SK-MEL-5 (cell line): ENCODE measurements around the gene PPP2R5C. TPM values are rescaled to one million over a fixed set of nuclear protein-coding genes. Genes with fewer than 3 reads are reported as not detected.

Experiments
- DNase-seq: peaks from one replicate; pipeline ENCODE4 v3.0.0-alpha.2; 2016; ENCODE audit warnings: low read depth, low spot score
- in situ Hi-C: cut with HindIII; loops from 2 replicates; pipeline ENCODE4 v1.10.0; 2016; ENCODE audit warnings: low sequenced_read_pairs, high pct_unique_total_duplicates, low pct_unique_long_range_greater_than_20kb
- total RNA-seq: library from RNA; depleted of rRNA; stranded (reverse); fragments of >200 nt; shearing (Covaris generic); gene quantifications from 2 replicates; pipeline ENCODE4 v1.2.3, GENCODE V29; 2014

PPP2R5C gene
- total RNA-seq, 1 experiment from 2014 or later, result 235 TPM

DNA sequence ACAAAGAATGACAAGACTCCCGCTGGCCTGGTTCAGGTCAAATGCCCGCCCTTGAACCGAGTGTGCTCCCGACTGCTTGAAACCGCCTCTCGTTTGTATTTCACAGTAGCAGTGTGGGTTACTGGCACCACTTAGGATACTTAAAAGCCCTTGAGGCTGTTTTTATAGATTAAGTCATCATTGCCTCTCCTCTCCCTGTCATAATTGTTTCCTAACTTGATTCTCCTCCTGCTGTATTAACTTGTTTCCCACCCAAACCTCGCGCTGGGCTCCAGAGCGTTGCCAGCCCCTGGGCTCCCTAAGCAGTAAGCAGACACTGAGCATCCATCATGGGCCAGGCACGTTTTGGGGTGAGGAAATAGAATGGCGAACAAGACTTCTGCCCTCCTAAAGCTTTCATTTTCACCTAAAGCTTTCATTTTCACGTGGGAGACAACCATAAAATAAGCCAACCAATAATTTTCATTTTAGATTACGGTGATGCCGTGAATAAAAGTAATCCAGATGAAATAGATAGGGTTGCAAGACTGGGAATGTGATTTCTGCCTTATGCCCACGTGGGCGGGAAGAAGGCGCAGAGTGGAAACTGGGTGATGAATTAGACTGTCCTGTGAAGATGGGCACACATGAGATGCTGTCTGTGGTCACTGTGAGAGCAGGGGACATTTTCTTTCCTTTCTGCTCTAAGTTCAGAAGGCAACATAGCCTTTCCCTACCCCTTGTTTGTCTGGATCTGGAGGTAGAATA is 97.5 kb downstream of the PPP2R5C start:
- DNase-seq, result no peak
- in situ Hi-C loops, result loop anchor here (5.0 kb wide), 1 partner anchor 47 kb away; no protein-coding TSS in a partner anchor

DNA sequence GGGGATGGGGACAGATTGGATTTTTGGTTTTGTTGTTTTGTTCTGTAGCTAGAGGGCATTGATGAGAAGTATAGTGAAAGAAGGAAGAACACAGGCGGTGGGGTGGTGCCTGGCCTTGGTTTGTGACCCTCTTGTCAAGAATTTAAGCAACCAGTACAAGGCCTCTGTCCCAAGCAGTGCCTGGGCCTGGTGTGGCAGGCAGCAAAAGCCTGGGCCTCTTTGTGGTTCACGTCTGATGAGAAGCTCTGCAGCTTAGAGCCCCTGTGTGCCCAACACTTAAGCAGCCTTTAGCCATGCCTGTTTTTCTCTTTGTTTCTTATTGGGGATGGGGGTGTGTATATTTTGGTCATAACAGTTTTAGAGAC is 98.0 kb downstream of the PPP2R5C start:
- in situ Hi-C loops, result loop anchor here (5.0 kb wide), 1 partner anchor 47 kb away; no protein-coding TSS in a partner anchor
- DNase-seq, result no peak

DNA sequence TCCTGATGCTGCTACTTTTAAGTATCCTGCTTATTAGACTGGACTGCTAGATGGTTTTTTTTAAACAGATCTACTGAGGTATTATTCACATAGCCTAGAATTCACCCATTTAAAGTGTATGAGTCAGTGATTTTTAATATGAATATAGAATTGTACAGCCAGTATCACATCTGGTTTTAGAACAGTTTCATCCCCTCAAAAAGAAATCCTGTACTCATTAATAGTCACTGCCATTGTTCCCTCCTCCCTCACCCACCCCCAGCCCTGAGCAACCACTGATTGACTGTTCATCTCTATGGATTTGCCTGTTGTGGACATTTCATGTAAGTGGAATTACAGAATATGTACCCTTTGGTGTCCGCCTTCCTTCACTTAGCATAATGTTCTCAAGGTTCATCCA is 98.4 kb downstream of the PPP2R5C start:
- in situ Hi-C loops, result loop anchor here (5.0 kb wide), 1 partner anchor 48 kb away; no protein-coding TSS in a partner anchor
- DNase-seq, result no peak

DNA sequence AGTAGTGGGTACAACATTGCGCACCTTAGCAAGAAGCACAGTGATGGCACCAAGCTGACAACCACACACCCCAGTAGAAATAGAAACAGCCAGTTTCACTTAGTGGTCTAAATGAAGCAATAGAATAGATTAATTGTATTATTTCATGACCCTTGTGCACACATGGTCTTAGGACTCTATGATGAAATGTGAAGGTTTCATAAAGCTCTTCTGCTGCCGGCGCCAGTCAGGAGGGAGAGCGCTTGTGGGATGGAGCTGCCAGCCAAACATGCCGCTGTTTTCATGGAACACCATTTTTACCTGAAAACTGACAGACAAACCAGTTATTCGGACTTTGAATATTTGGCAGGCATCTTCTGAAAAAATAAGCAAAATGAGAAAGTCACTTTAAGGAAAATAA is 100.0 kb downstream of the PPP2R5C start:
- in situ Hi-C loops, result no loop called here
- DNase-seq, result peak; percentile 6

DNA sequence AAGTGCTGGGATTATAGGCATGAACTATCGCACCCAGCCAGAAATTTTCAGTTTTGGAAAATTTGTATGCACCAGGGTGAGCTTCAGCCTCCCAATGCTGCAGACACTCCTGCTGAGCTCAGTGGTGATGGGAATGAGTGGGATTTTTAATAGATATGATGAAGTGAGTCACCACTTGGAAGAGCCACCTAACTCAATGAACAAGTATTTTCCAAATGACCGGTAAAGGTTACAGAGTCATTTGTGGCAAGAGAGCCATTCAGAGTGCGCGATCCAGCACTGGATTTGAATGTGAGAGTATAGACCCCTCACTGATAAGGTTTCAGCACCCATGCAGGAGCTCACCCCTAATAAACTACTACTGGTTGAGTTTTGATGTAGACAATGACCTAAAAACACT is 100.7 kb downstream of the PPP2R5C start:
- in situ Hi-C loops, result no loop called here
- DNase-seq, result no peak

DNA sequence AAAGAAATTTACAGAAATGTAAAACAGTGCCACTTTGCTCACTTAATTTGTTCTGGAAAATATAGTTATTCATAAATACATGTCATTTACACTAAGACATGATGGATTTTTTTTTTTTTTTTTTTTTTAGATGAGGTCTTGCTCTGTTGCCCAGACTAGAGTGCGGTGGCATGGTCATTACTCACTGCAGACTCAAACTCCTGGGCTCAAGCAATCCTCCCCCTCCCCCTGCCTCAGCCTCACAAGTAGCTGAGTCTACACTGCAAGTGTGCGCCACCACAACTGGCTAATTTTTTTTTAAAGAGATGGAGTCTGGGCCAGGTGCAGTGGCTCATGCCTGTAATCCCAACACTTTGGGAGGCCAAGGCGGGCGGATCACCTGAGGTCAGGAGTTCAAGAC is 101.2 kb downstream of the PPP2R5C start:
- in situ Hi-C loops, result no loop called here
- no peak for DNase-seq

DNA sequence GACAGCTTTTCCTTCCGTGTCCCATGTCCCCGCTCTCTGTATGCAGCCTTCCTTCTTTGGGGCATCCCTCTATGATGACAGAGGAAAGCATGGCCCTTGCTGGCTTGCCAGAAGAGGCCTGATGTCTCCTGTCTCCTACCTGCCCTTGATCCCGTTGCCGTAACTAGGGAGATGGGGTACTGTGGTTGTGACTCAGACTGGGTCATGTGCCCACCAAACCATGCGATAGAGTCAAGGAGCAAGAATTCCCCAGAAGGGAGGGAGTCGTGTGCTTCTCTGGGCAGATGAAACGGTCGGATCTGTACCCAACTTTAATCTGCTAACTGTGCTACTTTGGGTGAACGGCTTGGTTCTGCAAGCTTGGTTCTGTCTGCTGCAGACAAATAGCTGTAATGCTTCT is 103.8 kb downstream of the PPP2R5C start:
- no peak for DNase-seq
- in situ Hi-C loops, result no loop called here

DNA sequence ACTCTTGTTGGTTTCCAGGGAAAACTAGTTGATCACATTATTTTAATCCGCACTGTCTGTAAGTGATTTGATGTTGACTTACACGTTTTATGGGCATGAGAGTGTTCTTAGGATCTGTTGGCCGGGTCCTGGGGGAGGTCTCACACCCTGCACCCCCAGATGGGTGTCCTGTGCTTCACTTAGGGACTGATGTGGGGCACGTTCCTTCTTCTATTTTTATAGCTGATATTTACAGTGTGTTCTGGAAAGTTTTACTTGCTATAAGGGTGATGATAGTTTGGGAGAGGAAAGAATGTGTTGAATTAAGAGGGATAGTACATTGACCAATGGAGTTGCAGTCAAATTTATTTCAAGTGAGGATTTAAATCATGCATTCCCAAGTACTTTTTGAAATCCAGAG is 106.3 kb downstream of the PPP2R5C start:
- no peak for DNase-seq
- in situ Hi-C loops, result no loop called here

DNA sequence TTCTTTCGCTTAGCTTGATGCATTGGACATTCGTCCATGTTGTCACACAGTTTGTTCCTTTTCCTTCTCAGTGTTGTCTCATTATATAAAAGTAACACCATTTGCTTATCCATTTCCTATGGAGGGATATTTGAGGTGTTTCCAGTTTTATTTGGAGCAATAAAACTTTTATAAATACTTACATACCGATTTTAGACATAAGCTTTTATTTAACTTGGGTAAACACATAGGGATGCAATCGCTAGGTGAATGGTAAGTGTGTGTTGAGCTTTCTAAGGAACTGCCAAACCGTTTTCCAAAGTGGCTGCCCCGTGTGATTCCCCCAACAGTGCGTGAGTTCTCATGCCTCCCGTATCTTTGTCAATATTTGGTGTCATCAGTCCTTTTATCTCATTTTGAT is 107.7 kb downstream of the PPP2R5C start:
- in situ Hi-C loops, result no loop called here
- DNase-seq, result no peak

DNA sequence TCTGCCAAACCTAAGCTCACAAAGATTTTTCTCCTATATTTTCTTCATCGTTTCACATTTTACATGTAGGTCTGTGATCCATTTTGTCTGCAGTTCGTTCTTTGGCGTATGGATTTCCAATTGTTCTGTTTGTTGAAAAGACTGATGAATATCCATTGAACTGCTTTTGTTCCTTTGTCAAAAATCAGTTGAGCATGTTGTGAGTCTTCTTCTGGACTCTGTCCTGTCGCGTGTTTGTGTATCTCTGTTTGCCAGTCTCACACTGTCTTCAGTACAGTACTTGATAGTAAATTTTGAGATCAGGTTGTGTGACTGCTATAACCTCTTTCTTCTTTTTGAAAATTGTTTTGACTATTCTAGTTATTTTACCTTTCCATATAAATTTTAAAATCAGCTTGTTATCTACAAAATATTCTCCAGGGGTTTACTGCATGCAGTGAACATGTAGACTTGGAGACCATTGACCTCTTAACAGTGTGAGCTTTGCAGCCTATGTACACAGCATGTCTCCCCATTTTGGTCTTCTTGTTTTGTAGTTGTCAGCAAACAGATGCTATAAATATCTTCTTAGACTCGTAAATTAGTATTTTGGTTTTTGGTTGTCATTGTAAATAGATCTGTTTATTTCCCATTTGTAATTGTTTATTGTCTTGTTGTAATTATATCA is 108.9 kb downstream of the PPP2R5C start:
- DNase-seq, result no peak
- in situ Hi-C loops, result no loop called here

DNA sequence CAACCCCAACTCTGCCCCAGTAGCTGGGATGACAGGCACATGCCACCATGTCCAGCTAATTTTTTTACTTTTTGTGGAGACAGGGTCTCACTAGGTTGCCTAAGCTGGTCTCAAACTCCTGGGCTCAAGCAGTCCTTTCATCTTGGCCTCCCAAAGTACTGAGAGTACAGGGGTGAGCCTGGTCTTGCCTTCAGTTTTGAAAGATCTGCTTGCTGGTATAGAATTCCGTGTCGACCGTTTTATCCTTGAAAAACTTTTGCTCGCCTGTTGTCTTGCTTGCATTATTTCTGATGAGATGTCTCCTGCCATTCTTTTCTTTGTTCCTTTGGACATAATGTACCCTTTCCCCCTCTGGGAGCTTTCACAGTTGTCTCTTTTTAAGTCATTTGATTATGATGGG is 110.8 kb downstream of the PPP2R5C start:
- in situ Hi-C loops, result no loop called here

DNA sequence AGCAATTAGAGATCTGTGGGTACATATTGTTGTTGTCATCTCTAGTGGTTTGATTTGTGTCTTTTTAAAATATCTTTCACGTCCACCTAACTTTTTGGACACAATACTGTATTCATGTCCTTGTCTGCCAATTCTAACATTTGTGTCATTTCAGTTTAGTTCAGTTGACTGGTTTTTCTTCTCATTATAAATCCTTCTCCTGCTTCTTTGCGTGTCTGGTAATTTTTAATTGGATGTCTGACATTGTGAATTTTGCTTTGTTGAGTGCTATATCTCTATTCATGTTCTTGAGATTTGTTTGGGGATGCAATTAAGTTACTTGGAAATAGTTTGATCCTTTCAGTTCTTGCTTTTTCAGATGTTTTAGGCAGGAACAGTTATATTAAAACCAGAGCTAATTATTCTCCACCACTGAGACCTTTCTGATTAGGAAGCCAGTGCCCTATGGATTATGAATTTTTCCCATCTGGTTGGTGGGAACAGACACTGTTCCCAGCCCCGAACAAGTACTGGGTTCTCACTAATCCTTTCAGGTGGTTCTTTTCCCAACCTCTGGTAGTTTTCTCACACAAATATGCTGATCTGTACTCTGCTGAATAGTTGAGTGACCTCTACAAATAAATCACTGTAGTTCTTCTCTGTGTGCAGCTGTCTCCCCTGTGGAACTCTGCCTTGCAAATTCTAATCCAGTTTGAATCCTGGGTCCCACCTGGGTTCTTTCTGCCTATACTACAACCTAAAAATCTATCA is 111.7 kb downstream of the PPP2R5C start:
- in situ Hi-C loops, result no loop called here

More for the DNA sequence above, 110.8 kb downstream of the PPP2R5C start:
- DNase-seq, result no peak

DNA sequence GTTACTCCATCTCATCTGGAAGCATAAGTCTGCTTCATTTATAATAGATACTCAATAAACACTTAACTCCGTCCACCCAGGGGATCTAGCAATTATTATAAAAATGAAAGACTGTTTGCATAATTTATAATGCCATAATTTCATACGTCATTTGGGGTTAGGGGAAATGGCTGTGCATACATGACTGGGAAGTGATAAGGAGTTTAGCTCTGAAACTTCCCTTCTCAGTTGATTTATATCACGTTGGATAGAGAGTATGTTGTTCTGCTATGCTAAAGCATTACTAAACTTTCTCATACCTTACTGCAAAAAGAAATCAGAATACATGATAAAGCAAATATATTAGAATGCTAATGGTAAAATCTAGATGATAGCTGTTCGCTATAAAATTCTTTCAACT is 112.5 kb downstream of the PPP2R5C start:
- in situ Hi-C loops, result no loop called here
- DNase-seq, result no peak

More for the DNA sequence above, 111.7 kb downstream of the PPP2R5C start:
- DNase-seq, result no peak

DNA sequence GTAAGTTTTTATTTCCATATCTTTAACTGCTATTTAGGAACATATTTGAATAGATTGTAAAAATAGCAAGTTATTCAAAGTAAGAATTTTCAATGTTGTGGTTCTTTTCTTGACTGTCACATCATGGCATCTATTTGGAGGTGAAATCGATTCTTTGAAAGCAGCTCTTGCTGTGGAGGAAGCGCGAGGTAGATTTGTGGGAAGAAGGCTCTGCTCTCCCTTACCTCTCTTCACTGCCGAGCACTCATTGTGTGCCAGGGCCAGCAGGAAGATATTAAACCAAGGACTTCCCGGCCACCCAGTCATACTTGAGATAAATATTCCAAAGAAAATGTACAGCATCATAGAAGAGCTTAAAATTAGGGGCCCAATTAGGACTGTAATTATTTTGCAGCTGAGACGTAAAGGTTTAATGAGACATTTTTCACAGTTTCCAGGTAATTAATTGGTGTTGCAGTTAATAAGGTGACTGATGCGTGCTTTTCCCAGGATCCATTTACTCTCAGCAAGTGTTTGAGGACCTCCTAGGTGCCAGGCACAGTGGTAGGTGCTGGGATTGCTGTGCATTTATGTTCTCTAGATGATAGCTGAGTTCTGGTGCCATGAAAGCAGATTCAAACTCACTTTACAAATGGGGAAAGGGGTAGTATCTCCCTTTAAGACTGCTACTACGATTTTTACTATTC is 113.7 kb downstream of the PPP2R5C start:
- in situ Hi-C loops, result no loop called here
- no peak for DNase-seq

DNA sequence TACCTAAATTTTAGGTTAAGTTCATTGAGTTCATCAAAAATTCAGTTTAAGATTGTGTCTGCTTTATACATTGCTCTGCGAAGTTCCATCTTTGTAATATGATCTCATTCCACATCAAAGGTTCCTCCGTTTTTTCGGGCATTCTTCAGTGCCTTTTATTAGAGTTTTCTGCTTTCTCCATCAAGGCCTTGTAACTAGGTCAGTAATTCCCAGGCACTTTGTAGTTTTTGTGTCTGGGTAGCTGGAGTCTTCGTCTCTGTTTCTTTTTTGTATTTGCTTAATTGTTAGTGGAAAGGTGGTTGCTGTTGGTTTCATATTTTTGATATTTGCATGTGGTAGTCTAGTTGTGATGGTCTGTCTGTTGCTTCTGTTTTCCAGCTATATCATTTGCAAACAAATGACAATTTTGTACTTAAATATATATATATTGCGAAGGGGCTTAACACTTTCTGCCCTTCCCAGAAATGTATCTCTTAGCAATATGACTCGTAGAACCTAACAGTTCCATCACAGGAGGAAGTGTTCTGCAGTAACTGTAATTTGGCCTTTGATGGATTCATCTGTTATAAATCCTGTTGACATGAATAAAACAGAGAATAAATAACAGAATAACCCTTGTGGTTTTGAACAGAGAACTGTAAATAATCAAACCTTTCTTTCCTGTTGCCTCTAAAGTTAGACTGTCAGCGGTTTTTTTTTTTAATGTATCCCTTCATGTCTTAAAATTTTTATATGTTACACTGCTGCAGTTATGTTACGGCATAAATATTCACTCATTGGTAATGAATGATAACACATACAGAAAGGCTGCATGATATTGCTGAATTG is 114.4 kb downstream of the PPP2R5C start:
- DNase-seq, result no peak
- in situ Hi-C loops, result no loop called here

DNA sequence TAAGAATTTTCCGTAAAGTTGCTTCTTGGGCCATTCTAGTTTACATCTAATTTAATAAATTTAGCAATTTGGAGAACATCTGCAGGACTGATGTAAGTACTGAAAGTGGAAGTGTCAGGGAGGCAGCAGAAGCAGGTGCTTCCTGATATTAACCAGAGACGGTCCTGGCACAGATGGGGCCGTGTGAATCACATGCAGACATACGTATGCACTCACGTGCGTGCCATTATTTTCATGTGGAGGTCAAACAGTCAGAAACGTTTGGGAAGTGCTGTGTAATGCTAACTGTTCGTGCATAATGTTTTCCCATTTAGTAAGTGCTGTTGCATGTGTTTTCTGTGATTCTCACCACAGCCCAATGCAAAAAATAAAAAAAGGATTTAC is 115.0 kb downstream of the PPP2R5C start:
- DNase-seq, result no peak
- in situ Hi-C loops, result no loop called here

DNA sequence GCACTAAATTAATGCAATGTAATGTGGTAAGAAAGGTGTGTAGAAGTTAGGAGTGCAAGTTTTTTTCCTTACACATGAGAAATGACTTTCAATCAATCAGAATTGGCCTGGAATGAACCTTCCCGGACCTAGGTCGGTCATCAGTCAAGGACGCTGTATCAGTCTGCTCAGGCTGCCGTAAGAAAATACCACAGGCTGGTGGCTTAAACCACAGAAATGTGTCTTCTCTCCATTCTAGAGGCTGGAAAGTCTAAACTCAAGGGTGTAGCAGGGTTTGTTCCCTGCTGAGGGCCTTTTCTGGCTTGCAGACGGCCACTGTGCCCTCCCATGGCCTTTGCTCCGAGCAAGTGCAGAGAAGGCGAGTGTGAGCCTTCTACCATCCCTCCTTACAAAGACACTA is 116.3 kb downstream of the PPP2R5C start:
- DNase-seq, result no peak
- in situ Hi-C loops, result no loop called here
